Neural cell (in vitro differentiated cells): ENCODE data around the gene PPM1H. TPM values are rescaled to one million over a fixed set of nuclear protein-coding genes. Genes with fewer than 3 reads are reported as not detected.

Source experiments
- H2AFZ ChIP-seq: fragments of 200-600, 300-800 bp; sonication (generic), shearing (Covaris generic); 2 replicates; pipeline ENCODE4 v1.6.0; 2014; ENCODE audit warnings: low read depth, mild to moderate bottlenecking, antibody characterized with exemption, low read length, moderate library complexity
- H3F3A ChIP-seq: fragments of 200-600 bp; shearing (Covaris generic); 2 replicates; pipeline ENCODE4 v1.6.1; 2016; ENCODE audit warnings: mild to moderate bottlenecking, moderate library complexity, mixed read lengths, antibody characterized with exemption, low read length; ENCODE audit not compliant: insufficient read depth, poor library complexity, severe bottlenecking
- H3K27ac ChIP-seq: fragments of 200-600, 300-800 bp; sonication (generic), shearing (Covaris generic); 2 replicates; pipeline ENCODE4 v1.5.1; 2014; ENCODE audit warnings: mild to moderate bottlenecking, low read length, moderate library complexity
- H3K27me3 ChIP-seq: fragments of 300-800, 200-600 bp; sonication (generic), shearing (Covaris generic); 2 replicates; pipeline ENCODE4 v1.6.0; 2014; ENCODE audit warnings: mild to moderate bottlenecking, low read depth, low read length, moderate library complexity; ENCODE audit not compliant: insufficient read depth
- H3K36me3 ChIP-seq: fragments of 300-800, 200-600 bp; sonication (generic), shearing (Covaris generic); 2 replicates; pipeline ENCODE4 v1.5.1; 2014; ENCODE audit warnings: mild to moderate bottlenecking, antibody characterized with exemption, low read length, moderate library complexity; ENCODE audit not compliant: insufficient read depth
- H3K4me2 ChIP-seq: fragments of 300-800, 200-600 bp; sonication (generic), shearing (Covaris generic); 2 replicates; pipeline ENCODE4 v1.6.0; 2014; ENCODE audit warnings: mild to moderate bottlenecking, low read length
- H3K4me3 ChIP-seq: fragments of 300-800, 200-600 bp; sonication (generic), shearing (Covaris generic); 2 replicates; pipeline ENCODE4 v1.5.1; 2014; ENCODE audit warnings: mild to moderate bottlenecking, low read length, moderate library complexity
- H3K79me2 ChIP-seq: fragments of 200-600 bp; shearing (Covaris generic); replicated peaks from 2 replicates; pipeline ENCODE4 v1.6.0; 2014; ENCODE audit warnings: mild to moderate bottlenecking, low read length, moderate library complexity; ENCODE audit not compliant: insufficient read depth
- H3K9ac ChIP-seq: fragments of 300-800, 200-600 bp; sonication (generic), shearing (Covaris generic); 2 replicates; pipeline ENCODE4 v1.6.1; 2016; ENCODE audit warnings: mild to moderate bottlenecking, low read length, mixed read lengths
- H3K9me2 ChIP-seq: fragments of 200-600 bp; shearing (Covaris generic); 2 replicates; pipeline ENCODE4 v1.6.1; 2016; ENCODE audit warnings: mild to moderate bottlenecking, low read length, mixed read lengths; ENCODE audit not compliant: insufficient read depth
- H3K9me3 ChIP-seq: fragments of 200-600, 300-800 bp; sonication (generic), shearing (Covaris generic); 2 replicates; pipeline ENCODE4 v1.6.1; 2016; ENCODE audit warnings: mild to moderate bottlenecking, mixed run types, low read length, moderate library complexity, mixed read lengths
- H4K20me1 ChIP-seq: fragments of 200-600 bp; shearing (Covaris generic); 2 replicates; pipeline ENCODE4 v1.6.1; 2016; ENCODE audit warnings: mild to moderate bottlenecking, mixed run types; ENCODE audit not compliant: insufficient read depth
- CTCF ChIP-seq: fragments of 450-650 bp; IDR thresholded peaks from 2 replicates; pipeline ENCODE4 v1.5.1; 2014; ENCODE audit warnings: antibody characterized with exemption, mild to moderate bottlenecking, moderate library complexity; ENCODE audit not compliant: poor library complexity, severe bottlenecking
- EP300 ChIP-seq: fragments of 450-650 bp; conservative IDR thresholded peaks from 2 replicates; pipeline ENCODE4 v1.6.1; 2014; ENCODE audit warnings: antibody characterized with exemption, mild to moderate bottlenecking, moderate library complexity; ENCODE audit not compliant: poor library complexity, severe bottlenecking
- EZH2 ChIP-seq: fragments of 200-600, 300-800 bp; shearing (Covaris generic), sonication (generic); IDR thresholded peaks from 2 replicates; pipeline ENCODE4 v1.6.1; 2014; ENCODE audit warnings: antibody characterized with exemption, low read length, borderline replicate concordance, mild to moderate bottlenecking; ENCODE audit not compliant: insufficient read depth, poor library complexity, severe bottlenecking
- MXI1 ChIP-seq: fragments of 450-650 bp; conservative IDR thresholded peaks from 2 replicates; pipeline ENCODE4 v1.6.1; 2014; ENCODE audit warnings: antibody characterized with exemption, mild to moderate bottlenecking; ENCODE audit not compliant: poor library complexity, severe bottlenecking
- POLR2AphosphoS5 ChIP-seq: IDR thresholded peaks from 2 replicates; pipeline ENCODE4 v1.6.1; 2012
- RAD21 ChIP-seq: fragments of 450-650 bp; conservative IDR thresholded peaks from 2 replicates; pipeline ENCODE4 v1.6.1; 2014; ENCODE audit warnings: antibody characterized with exemption, mild to moderate bottlenecking, moderate library complexity
- REST ChIP-seq: IDR thresholded peaks from 2 replicates; pipeline ENCODE4 v1.6.1; 2012; ENCODE audit warnings: borderline replicate concordance
- SMC3 ChIP-seq: fragments of 450-650 bp; conservative IDR thresholded peaks from 2 replicates; pipeline ENCODE4 v1.6.1; 2014; ENCODE audit warnings: antibody characterized with exemption, mild to moderate bottlenecking, moderate library complexity; ENCODE audit not compliant: poor library complexity
- TAF1 ChIP-seq: IDR thresholded peaks from 2 replicates; pipeline ENCODE4 v1.6.1; 2012; ENCODE audit warnings: low read depth
- polyA plus RNA-seq: library from polyadenylated mRNA; depleted of rRNA; stranded (reverse); fragments of >200 nt; gene quantifications from 2 replicates; pipeline ENCODE4 v1.2.3, GENCODE V29; 2014

PPM1H gene
- polyA plus RNA-seq, 1 donor from 2014 or later, result 3.9 TPM

- Histone ChIP-seq H3K4me2 (no peak overlapping the region), H2AFZ (no peak overlapping the region), H3K4me3 (no peak overlapping the region), H3K79me2 (no peaks in the 10 kb centered on the region), H3K9me3 (no peaks in the 10 kb centered on the region), H3K27me3 (no peaks in the 10 kb centered on the region), H3F3A (no peaks in the 10 kb centered on the region), H4K20me1 (no peaks in the 10 kb centered on the region), H3K27ac (no peak overlapping the region), H3K9ac (no peak overlapping the region), H3K36me3 (no peaks in the 10 kb centered on the region), H3K9me2 (no peaks in the 10 kb centered on the region)
- TF ChIP-seq EP300 (no peak), SMC3 (no peak), TAF1 (no peak), REST (no peak), POLR2AphosphoS5 (no peak), MXI1 (no peak), EZH2 (no peak), RAD21 (no peak), CTCF (no peak)
Measured at GRCh38 chr12:62766496-62766895, 168.5 kb downstream of the PPM1H start.

GRCh38 chr12:62763861-62764645, 170.9 kb downstream of the PPM1H start:
- H3K9me2 ChIP-seq, result no peaks in the 10 kb centered on the region
- H4K20me1 ChIP-seq, result no peaks in the 10 kb centered on the region
- H3K27ac ChIP-seq, result no peak overlapping the region
- no peak overlapping the region for H3K4me3 ChIP-seq
- no peaks in the 10 kb centered on the region for H3K27me3 ChIP-seq
- TF ChIP-seq EP300 (no peak), TAF1 (no peak), CTCF (no peak), POLR2AphosphoS5 (no peak), RAD21 (no peak), MXI1 (no peak), REST (no peak), SMC3 (no peak), EZH2 (no peak)
- no peaks in the 10 kb centered on the region for H3K79me2 ChIP-seq
- no peaks in the 10 kb centered on the region for H3K36me3 ChIP-seq
- no peak overlapping the region for H2AFZ ChIP-seq
- H3K4me2 ChIP-seq, result no peak overlapping the region
- H3K9ac ChIP-seq, result no peak overlapping the region
- no peaks in the 10 kb centered on the region for H3F3A ChIP-seq
- H3K9me3 ChIP-seq, result no peaks in the 10 kb centered on the region
